T-helper 17 cell (primary cell): ENCODE data around the gene PDPR. TPM values are rescaled to one million over a fixed set of nuclear protein-coding genes. Genes with fewer than 3 reads are reported as not detected.
"Not testable (repeated sequence)": the region's sequence is repeated elsewhere in the genome, so short reads cannot be mapped to it uniquely, and the experiment has no call there.

ENCODE experiments used
- ATAC-seq: fragments of 150-1000 bp; cut with Tn5 transposase; 2 replicates; pipeline ENCODE4 v1.10.0; 2021; ENCODE audit warnings: mild to moderate bottlenecking, moderate library complexity
- DNase-seq, 3 donors: peaks; one replicate each; pipeline versions ENCODE4 v3.0.0 to v3.0.0-alpha.2; 2020 to 2021
- H3K9me3 ChIP-seq: one replicate; pipeline ENCODE4 v1.7.0; 2013; ENCODE audit warnings: low read length, mild to moderate bottlenecking; ENCODE audit not compliant: control insufficient read depth, poor library complexity, severe bottlenecking
- H3K27ac Mint-ChIP-seq: one replicate; pipeline ENCODE4 v1.8.0; 2022; ENCODE audit warnings: mild to moderate bottlenecking, moderate library complexity, mixed read lengths
- H3K27me3 Mint-ChIP-seq: one replicate; pipeline ENCODE4 v1.8.0; 2022; ENCODE audit warnings: mixed read lengths
- H3K36me3 Mint-ChIP-seq: one replicate; pipeline ENCODE4 v1.8.0; 2022; ENCODE audit warnings: low read depth, mixed read lengths
- H3K4me1 Mint-ChIP-seq: one replicate; pipeline ENCODE4 v1.8.0; 2022; ENCODE audit warnings: mild to moderate bottlenecking, mixed read lengths
- H3K4me3 Mint-ChIP-seq: one replicate; pipeline ENCODE4 v1.8.0; 2022; ENCODE audit warnings: mild to moderate bottlenecking, moderate library complexity, mixed read lengths
- total RNA-seq, 4 donors: library from RNA in 2 of 4; stranded (reverse) in 2 of 4; gene quantifications; one replicate each; pipeline ENCODE4 v1.2.3 and lab custom pipeline; 2022 to 2026

The PDPR gene
- total RNA-seq (10 to 100 TPM; 35.0 to 35.6 TPM), total RNA-seq (lab: John Stamatoyannopoulos, UW) (55.9 to 96.1 reads per million in 2 donors)

GRCh38 chr16:70113982-70114826 lies at the start of gene PDPR:
PDPR (plus strand) TSS chr16:70114332; CDS start chr16:70120493, 6,161 bp downstream.
- H3K27ac Mint-ChIP-seq, result peak within 1 kb of the TSS; percentile 86
- not testable (repeated sequence) for H3K36me3 Mint-ChIP-seq, H3K27me3 Mint-ChIP-seq, H3K9me3 ChIP-seq
- H3K4me3 Mint-ChIP-seq, result peak within 1 kb of the TSS; percentile 90
- DNase-seq, result peak; percentile 87 to 94 (median 89)
- ATAC-seq, result peak; percentile 95
- peaks cover 22% of the 10 kb centered on the region for H3K4me1 Mint-ChIP-seq

DNA sequence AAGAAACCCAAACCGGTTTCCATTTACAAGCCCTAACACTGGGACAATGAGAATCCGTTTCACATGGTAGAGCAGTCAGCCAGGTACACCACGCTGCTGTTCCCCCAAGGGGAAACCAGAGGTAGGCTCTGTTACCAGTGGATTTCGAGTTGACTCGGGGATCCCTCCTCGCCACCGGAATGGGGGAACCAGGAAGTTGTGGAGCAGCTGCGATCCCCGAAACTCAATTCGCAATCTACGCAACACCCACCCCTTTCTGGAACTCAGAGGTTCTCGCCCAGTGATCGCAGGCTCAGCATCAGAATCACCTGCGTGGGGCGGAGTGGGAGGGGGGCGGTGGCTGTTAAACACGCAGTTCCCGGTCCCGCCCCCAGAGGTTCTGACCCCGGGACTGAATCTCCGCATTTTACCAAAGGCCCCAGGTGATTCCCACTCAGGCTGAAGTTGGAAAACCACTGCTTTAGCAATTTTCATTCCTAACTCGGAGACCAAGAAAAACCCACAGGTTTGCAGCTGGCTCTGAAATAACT lies 49.2 kb upstream of the PDPR start:
- H3K27ac Mint-ChIP-seq, result peak overlapping the region; percentile 8
- H3K36me3 Mint-ChIP-seq, H3K4me1 Mint-ChIP-seq, H3K27me3 Mint-ChIP-seq, H3K9me3 ChIP-seq: not testable (repeated sequence)
- ATAC-seq, result peak; percentile 65
- peak; percentile 59 to 68 (median 63) for DNase-seq
- H3K4me3 Mint-ChIP-seq, result peak overlapping the region; percentile 86

DNA sequence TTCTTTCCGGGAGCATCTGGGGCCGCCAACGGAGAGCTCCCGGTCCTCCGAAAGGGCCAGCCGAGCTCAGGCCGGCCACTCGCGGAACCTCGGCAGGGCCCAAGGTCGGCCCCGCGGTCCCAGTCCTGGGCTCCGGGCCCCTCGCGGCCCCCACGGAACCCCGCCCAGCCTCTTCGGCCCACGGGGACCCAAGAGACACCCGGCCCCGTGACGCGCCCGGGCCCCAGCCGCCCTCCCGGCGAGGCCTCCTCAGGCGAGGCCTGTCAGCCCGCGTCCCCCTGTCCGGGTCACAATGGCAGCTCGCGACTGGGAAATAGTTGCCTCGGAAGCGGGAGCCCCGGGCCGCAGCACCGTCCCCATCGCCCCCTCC lies 48.8 kb upstream of the PDPR start:
- ATAC-seq, result peak; percentile 39
- H3K27me3 Mint-ChIP-seq, H3K36me3 Mint-ChIP-seq, H3K27ac Mint-ChIP-seq, DNase-seq, H3K4me1 Mint-ChIP-seq, H3K9me3 ChIP-seq: not testable (repeated sequence)
- peak overlapping the region; percentile 86 for H3K4me3 Mint-ChIP-seq

GRCh38 chr16:70065746-70066658 lies 48.1 kb upstream of the PDPR start:
- H3K9me3 ChIP-seq, H3K27me3 Mint-ChIP-seq, H3K36me3 Mint-ChIP-seq, H3K4me1 Mint-ChIP-seq: not testable (repeated sequence)
- peak; percentile 79 to 93 (median 92) for DNase-seq
- H3K4me3 Mint-ChIP-seq, result peak overlapping the region; percentile 79
- H3K27ac Mint-ChIP-seq, result peak overlapping the region; percentile 27
- ATAC-seq, result peak; percentile 92

- not testable (repeated sequence) for H3K4me1 Mint-ChIP-seq, ATAC-seq, H3K36me3 Mint-ChIP-seq, H3K27me3 Mint-ChIP-seq, H3K27ac Mint-ChIP-seq, H3K9me3 ChIP-seq, DNase-seq
- peak overlapping the region; percentile 33 for H3K4me3 Mint-ChIP-seq
These were observed 47.4 kb upstream of the PDPR start for GRCh38 chr16:70066751-70067150.

DNA sequence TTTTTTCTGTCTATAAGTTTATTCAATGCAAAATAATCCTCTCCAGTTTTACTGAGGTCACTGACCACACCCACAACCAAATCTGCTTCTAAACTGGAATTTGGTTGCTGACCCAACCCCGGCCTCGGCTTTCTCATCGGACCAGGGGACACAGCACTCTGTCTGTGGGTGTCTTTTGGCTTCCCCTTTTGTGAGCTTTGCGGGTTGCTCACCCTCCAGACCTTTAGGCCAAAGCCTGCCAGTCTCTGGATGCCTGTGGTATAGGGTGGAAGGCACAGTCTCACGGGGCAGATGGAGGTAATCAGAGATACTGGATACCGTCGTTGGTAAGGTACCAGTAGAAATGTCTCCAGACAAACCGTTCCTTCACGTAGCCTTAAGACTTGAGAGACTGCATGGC lies 35.1 kb upstream of the PDPR start:
- H3K36me3 Mint-ChIP-seq, H3K4me1 Mint-ChIP-seq, DNase-seq, ATAC-seq, H3K27me3 Mint-ChIP-seq, H3K27ac Mint-ChIP-seq, H3K4me3 Mint-ChIP-seq, H3K9me3 ChIP-seq: not testable (repeated sequence)

DNA sequence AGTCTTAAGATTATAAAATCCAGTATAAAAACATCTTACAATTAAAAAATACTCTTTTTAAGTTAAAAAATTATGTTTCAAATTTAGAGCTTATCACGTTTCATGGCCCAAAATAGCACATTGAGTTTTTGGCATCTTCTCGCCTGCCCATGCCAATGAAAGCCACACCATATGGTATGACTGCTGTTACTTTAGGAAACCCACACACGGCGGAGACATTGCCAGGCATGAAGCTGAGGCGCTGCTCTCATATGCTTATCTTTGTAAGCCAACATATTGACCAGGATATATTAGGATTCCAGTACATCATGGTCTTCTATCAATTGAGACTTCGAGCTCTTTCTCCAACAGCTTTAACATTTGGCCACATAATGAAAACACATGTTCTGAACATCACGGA lies 32.9 kb upstream of the PDPR start:
- not testable (repeated sequence) for DNase-seq, H3K36me3 Mint-ChIP-seq, H3K9me3 ChIP-seq, H3K27ac Mint-ChIP-seq, H3K4me1 Mint-ChIP-seq, H3K27me3 Mint-ChIP-seq, ATAC-seq, H3K4me3 Mint-ChIP-seq

DNA sequence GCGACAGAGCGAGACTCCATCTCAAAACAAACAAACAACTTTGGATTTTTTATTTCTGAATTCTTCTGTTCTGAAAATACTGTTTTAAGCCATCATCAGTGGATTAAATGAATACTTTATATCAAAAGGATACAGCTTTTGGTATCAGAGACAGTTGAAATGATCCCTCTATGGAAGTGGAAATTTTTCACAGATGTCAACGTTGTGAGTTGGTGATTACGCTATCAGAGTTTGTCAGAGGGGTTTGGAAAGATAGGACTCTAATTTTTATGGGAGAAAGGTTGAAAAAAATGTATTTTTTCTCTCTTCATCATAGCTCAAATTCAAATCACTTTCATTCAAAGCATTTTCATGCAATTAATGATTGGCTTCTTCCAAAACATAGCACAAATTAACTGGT lies 30.2 kb upstream of the PDPR start:
- H3K27ac Mint-ChIP-seq, H3K4me1 Mint-ChIP-seq, H3K9me3 ChIP-seq, H3K27me3 Mint-ChIP-seq, DNase-seq, ATAC-seq, H3K4me3 Mint-ChIP-seq, H3K36me3 Mint-ChIP-seq: not testable (repeated sequence)

- not testable (repeated sequence) for H3K9me3 ChIP-seq, H3K4me3 Mint-ChIP-seq, H3K27me3 Mint-ChIP-seq, H3K27ac Mint-ChIP-seq, DNase-seq, H3K4me1 Mint-ChIP-seq, H3K36me3 Mint-ChIP-seq, ATAC-seq
These were observed 26.0 kb upstream of the PDPR start for GRCh38 chr16:70088160-70088559.

- H3K4me1 Mint-ChIP-seq, H3K9me3 ChIP-seq, H3K4me3 Mint-ChIP-seq, H3K36me3 Mint-ChIP-seq, H3K27ac Mint-ChIP-seq, ATAC-seq, DNase-seq, H3K27me3 Mint-ChIP-seq: not testable (repeated sequence)
These were observed 25.3 kb upstream of the PDPR start for GRCh38 chr16:70088877-70089276.

GRCh38 chr16:70089289-70089688 lies 24.8 kb upstream of the PDPR start:
- DNase-seq, H3K36me3 Mint-ChIP-seq, H3K4me1 Mint-ChIP-seq, ATAC-seq, H3K27me3 Mint-ChIP-seq, H3K27ac Mint-ChIP-seq, H3K9me3 ChIP-seq, H3K4me3 Mint-ChIP-seq: not testable (repeated sequence)

GRCh38 chr16:70091104-70091503 lies 23.0 kb upstream of the PDPR start:
- not testable (repeated sequence) for H3K9me3 ChIP-seq, DNase-seq, H3K36me3 Mint-ChIP-seq, ATAC-seq, H3K27ac Mint-ChIP-seq, H3K4me1 Mint-ChIP-seq, H3K4me3 Mint-ChIP-seq, H3K27me3 Mint-ChIP-seq

DNA sequence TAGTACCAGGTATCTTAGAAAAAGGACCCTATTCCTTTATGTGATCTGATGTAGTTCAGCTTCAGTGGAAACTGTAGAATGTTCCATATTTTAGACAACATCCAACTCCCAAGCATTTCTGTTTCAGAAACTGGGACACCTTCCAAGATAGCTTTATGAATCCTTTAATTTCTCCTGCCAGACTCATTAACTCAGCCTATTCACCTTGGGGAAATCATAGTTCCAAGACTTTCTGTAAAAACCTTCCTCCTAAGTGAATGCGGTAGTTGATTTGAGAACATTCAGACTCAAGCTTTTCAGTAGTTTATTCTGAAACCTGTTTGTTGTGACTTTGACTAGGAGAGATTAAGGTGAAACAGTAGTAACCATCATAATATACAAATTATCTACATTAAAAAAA lies 20.0 kb upstream of the PDPR start:
- not testable (repeated sequence) for H3K4me1 Mint-ChIP-seq, H3K27ac Mint-ChIP-seq, H3K9me3 ChIP-seq, H3K36me3 Mint-ChIP-seq, ATAC-seq, DNase-seq, H3K4me3 Mint-ChIP-seq, H3K27me3 Mint-ChIP-seq
